Kidney (tissue), 14 donors: Measurements from ENCODE around the gene CPEB3. TPM values are rescaled to one million over a fixed set of nuclear protein-coding genes. Genes with fewer than 3 reads are reported as not detected.

ENCODE experiments used
- DNase-seq, 5 donors: peaks; one replicate each; pipeline ENCODE4 v3.0.0-alpha.2; 2013 to 2020
- FAIRE-seq: peaks from 2 replicates; lab custom pipeline; 2012; peaks lifted over from hg19 to GRCh38; lab: Jason Lieb, UNC
- H3K27ac ChIP-seq, 2 donors: one replicate each; pipeline ENCODE4 v1.7.0; 2013; ENCODE audit warnings: low read depth in 2 of 2, low read length in 2 of 2, inconsistent platforms in 1 of 2
- H3K27me3 ChIP-seq: one replicate; pipeline ENCODE4 v1.7.1; 2013; ENCODE audit warnings: low read length, inconsistent platforms; ENCODE audit not compliant: control insufficient read depth, insufficient read depth
- H3K36me3 ChIP-seq, 3 donors: one replicate each; pipeline versions ENCODE4 v1.7.0 to v1.7.1; 2013; ENCODE audit warnings: low read length in 3 of 3, control low read depth in 1 of 3, inconsistent platforms in 1 of 3; ENCODE audit not compliant: insufficient read depth in 3 of 3, control insufficient read depth in 2 of 3
- H3K4me1 ChIP-seq, 3 donors: one replicate each; pipeline versions ENCODE4 v1.7.0 to v1.7.1; 2013; ENCODE audit warnings: low read length in 3 of 3, inconsistent platforms in 1 of 3, low read depth in 1 of 3; ENCODE audit not compliant: control insufficient read depth in 2 of 3, insufficient read depth in 2 of 3
- H3K4me3 ChIP-seq, 3 donors: one replicate each; pipeline versions ENCODE4 v1.7.0 to v1.8.1; 2013; ENCODE audit warnings: low read length in 3 of 3, control low read depth in 1 of 3, inconsistent platforms in 1 of 3
- H3K9ac ChIP-seq, 3 donors: one replicate each; pipeline versions ENCODE4 v1.7.0 to v1.7.1; 2013; ENCODE audit warnings: low read length in 3 of 3, control low read depth in 1 of 3, inconsistent platforms in 1 of 3
- H3K9me3 ChIP-seq, 3 donors: one replicate each; pipeline versions ENCODE4 v1.7.0 to v1.7.1; 2013; ENCODE audit warnings: low read length in 3 of 3, control low read depth in 1 of 3, inconsistent platforms in 1 of 3; ENCODE audit not compliant: control insufficient read depth in 2 of 3, insufficient read depth in 1 of 3
- CTCF ChIP-seq: IDR thresholded peaks from 3 replicates; pipeline ENCODE4 v1.5.1; 2012; ENCODE audit warnings: mild to moderate bottlenecking, moderate library complexity, borderline replicate concordance; ENCODE audit not compliant: insufficient read depth; ENCODE audit errors: extremely low read depth
- intact Hi-C: fragments of 100-400 bp; cut with DNase I; formaldehyde crosslinking; loops from one replicate; pipeline ENCODE4 v1.11.1; 2022
- polyA plus RNA-seq: library from polyadenylated mRNA; stranded (reverse); fragments of 350-450 nt; fragmentation: Illumina TruSeq; extraction: RNeasy Lipid Tissue Mini Kit (QIAGEN cat#74804); gene quantifications from one replicate; pipeline ENCODE4 v1.2.3, GENCODE V29; 2014; ENCODE audit warnings: low read depth, low replicate concordance; ENCODE audit not compliant: insufficient read depth
- total RNA-seq: library from RNA; stranded (reverse); fragmentation: NEBNext Ultra II Directional; extraction: Animal tissue kit (Norgen Biotek cat#: 25700); gene quantifications from one replicate; pipeline ENCODE4 v1.2.1, GENCODE V29; 2021
- donor health status: control.
- donor health status: control.
- donor health status: control.
- donor health status: control.
- donor health status: control.
- donor health status: DM: yes; HTN: yes; CAD: no.
- donor health status: Normal renal cell carcinoma (clear cell type).

CPEB3 gene
- total and polyA plus RNA-seq, 2 donors from 2014 or later = 2.3 to 7.4 TPM

- Histone ChIP-seq H3K9ac (no peak overlapping the region), H3K27me3 (no peaks in the 10 kb centered on the region), H3K4me3 (no peak overlapping the region), H3K27ac (no peak overlapping the region), H3K36me3 (no peaks in the 10 kb centered on the region), H3K4me1 (no peaks in the 10 kb centered on the region), H3K9me3 (no peaks in the 10 kb centered on the region)
- intact Hi-C loops = no loop called here
- no peak for TF ChIP-seq CTCF
- FAIRE-seq = no peak
- DNase-seq = no peak
These were observed 228.6 kb downstream of the CPEB3 start for GRCh38 chr10:92062273-92062672.

GRCh38 chr10:92054807-92055206 lies 236.1 kb downstream of the CPEB3 start:
- no peaks in the 10 kb centered on the region for H3K9me3 ChIP-seq
- H3K4me1 ChIP-seq = no peaks in the 10 kb centered on the region
- DNase-seq = no peak
- no peak overlapping the region for H3K27ac ChIP-seq
- no peak for TF ChIP-seq CTCF
- peaks cover 0 to 10% (median 3%) of the 10 kb centered on the region in 3 donors for H3K36me3 ChIP-seq
- no peak overlapping the region for H3K4me3 ChIP-seq
- FAIRE-seq = no peak
- no peaks in the 10 kb centered on the region for H3K27me3 ChIP-seq
- H3K9ac ChIP-seq = no peak overlapping the region
- intact Hi-C loops = no loop called here

- intact Hi-C loops = no loop called here
These were observed 238.1 kb downstream of the CPEB3 start for GRCh38 chr10:92052741-92053140.

More at GRCh38 chr10:92052741-92053140, 238.1 kb downstream of the CPEB3 start:
- Histone ChIP-seq H3K27ac (no peak overlapping the region), H3K4me3 (no peak overlapping the region), H3K27me3 (no peaks in the 10 kb centered on the region), H3K36me3 (peaks cover 0 to 10% (median 3%) of the 10 kb centered on the region in 3 donors), H3K9me3 (no peaks in the 10 kb centered on the region), H3K9ac (no peak overlapping the region), H3K4me1 (peaks cover 0 to 3% (median 0%) of the 10 kb centered on the region in 3 donors)
- FAIRE-seq (no peak), DNase-seq (no peak)
- no peak for TF ChIP-seq CTCF
